GM18867 (cell line): Measurements from ENCODE around the gene GOT2.
"Not testable (repeated sequence)": the region's sequence is repeated elsewhere in the genome, so short reads cannot be mapped to it uniquely, and the experiment has no call there.

Experiments
- ATAC-seq: cut with Tn5 transposase; IDR thresholded peaks from one replicate; pipeline ENCODE4 v1.9.1; 2021; ENCODE audit warnings: mild to moderate bottlenecking, moderate library complexity; ENCODE audit not compliant: unreplicated experiment

Gene GOT2

DNA sequence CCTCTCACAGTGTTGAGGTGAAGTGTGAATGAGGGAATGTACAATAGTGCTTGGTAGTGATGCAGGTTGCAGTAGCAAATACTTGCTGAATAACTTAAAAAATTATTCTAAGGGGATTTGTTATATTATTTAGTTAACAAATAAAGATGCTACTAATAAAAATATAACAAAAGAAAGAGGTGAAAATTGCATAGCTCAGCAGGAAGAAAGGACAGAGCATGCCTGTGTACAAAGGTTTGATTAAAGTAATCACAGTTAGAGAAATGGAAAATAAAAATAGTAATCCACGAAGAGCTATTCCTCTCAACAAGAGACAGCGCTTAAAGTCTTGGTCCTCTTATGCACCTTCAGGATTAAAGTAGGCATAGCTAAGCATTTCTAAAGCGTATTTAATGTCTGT is 11.0 kb downstream of the GOT2 start:
- no peak for ATAC-seq

DNA sequence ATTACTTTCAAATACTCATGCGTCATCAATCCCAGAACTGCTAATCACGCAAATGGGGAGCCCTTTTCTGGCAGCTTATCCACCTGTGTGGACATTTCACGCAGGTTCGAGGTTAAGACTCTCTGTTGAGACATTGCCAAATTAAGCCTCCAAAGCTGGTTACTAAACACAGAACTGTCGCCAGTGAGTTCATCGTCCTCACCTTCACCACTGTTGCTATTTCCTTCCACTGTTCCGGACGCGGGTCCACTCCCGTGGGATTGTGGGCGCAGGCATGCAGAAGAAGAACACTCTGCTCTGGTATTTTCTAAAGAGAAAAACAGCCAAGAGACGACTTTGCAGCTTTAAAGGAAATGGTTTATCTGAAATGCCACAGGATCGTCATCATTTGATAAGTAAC is 16.1 kb downstream of the GOT2 start:
- ATAC-seq = no peak

DNA sequence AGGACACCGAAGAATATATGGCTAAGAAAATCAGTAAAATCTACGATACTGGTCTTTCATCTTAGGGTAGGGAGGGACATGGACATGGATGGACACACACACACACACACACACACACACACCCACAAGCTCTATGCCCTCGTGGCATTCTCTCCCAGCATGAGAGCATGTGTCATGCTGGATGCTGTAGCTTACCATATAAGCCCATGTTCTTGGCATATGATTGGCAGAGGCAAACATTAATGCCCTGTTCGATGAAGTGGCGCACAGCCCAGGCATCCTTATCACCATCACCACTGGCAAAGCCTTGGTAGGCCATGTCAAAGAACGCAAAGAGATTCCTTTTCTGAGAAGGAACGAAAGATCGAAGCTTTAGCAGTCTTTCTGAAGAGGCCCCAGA is 17.6 kb downstream of the GOT2 start:
- ATAC-seq = no peak

DNA sequence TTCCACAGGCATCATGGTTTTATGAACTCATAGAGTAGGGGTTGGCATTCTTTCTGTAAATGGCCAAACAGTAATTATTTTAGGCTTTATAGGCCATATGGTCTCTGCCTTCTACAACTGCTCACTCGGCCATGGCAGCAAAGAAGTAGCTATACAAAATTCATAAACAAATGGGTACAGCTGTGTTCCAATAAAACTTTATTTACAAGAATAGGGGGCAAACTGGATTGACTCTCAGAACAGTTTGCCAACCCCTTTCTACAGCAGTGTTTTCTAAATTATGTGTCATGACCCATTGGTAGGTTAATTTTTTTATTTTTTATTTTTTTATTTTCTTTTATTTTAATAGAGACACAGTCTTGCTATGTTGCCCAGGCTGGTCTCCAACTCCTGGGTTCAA is 20.4 kb downstream of the GOT2 start:
- ATAC-seq = no peak

DNA sequence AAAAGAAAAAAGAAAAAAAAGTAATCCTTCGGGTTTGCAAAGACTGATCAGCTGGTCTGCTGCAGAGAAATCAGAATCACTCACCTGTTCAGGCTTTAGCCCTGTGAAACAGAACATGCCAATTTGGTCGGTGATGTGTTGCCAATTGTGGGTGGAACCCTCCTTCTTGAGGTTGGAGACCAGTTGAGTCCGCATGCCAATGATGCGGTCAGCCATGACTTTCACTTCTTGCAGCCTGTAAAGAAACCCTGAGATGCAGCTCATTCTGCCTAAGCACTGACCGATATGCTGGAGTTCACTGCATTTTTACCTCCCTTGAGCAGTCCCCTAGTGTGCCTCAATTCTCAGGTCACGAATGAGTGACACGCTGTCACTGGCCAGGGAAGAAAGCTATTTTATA is 24.8 kb downstream of the GOT2 start:
- ATAC-seq = peak; percentile 91

DNA sequence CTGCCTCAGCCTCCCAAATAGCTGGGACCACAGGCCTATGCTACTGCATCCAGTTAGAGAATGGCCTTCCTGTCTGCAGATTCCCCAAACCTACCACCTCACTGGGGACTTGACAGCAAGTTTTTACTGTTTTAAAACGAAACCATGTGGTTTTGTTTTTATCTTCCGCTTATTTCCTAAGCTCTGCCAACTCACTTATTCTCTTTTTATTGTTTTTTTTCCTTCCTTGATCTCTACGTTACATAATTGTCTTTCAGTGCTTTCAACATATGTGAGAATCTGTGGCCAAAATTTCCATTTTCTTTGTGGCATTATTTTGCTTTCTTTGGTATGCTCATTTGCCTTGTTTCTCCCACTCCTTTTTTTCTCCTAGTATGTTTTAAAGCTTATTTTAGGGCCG is 35.0 kb downstream of the GOT2 start:
- ATAC-seq = no peak

DNA sequence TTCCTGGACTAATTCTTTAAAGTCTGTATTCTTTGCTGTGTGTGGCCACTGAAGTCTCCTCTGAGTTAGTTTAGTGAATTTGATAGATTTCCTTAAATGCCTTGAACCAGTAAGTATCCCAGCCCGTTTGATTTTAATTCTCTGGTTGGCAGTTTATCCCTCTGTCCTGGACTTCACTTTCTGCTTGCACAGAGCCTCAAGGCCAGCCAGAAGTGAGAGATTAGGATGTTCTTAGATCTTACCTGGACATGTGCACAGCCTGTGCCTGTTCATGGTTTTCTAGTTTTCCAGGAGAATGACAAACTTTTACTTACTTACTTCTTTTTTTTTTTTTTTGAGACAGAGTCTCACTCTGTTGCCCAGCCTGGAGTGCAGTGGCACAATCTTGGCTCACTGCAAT is 38.7 kb downstream of the GOT2 start:
- no peak for ATAC-seq

DNA sequence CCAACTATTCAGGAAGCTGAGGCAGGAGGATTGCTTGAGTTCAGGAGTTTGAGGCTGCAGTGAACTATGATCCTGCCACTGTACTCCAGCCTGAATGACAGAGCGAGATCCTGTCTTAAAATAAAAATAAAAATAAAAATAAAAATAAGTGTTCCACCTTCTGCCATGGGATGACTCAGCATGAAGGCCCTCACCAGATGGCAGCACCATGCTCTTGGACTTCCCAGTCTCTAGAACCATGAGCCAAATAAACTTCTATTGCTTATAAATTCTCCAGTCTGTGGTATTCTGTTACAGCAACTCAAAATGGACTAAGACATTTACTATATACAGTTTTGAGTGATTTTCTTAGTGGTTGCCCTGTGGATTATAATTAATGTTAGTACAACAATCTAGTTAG is 41.7 kb downstream of the GOT2 start:
- no peak for ATAC-seq

DNA sequence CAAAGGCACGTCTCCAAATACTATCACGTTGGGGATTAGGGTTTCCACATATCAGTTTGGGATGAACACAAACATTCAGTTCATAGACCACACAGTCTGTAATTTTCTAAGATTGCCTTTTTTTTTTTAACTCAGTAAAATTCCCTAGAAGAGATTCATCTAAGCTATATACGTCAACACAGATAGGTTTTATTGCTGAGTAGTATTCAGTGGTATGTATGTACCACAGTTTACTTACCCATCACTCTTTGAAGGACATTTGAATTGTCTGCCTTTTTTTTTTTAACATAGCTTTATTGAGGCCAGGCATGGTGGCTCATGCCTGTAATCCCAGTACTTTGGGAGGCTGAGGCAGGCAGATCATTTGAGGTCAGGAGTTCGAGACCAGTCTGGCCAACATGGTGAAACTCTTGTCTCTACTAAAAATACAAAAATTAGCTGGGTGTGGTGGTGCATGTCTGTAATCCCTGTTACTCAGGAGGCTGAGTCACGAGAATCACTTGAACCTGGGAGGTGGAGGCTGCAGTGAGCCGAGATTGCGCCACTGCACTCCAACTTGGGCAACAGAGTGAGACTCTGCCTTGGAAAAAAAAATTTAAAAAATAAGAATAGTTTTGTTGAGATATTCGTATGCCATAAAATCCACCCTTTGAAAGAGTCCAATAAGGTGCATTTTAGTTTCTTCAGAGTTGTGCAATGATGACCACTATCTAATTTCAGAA is 47.0 kb downstream of the GOT2 start:
- not testable (repeated sequence) for ATAC-seq

DNA sequence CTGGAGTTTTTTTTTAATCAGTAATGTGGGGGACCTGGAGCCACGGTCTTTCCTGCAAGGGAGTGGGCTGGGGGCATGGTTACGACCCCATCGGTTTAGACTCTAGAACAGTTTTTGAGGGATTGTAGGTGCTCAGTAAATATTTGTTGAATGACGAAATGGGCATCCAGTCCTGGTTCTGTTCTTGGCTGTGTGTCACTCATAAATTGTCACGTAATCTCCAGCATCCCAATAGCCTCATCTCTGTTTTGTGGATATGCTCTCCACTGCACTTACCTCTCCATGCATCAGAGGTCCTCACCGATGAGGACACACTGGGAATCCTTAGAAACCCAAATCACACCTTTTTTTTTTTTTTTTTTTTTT is 49.0 kb downstream of the GOT2 start:
- no peak for ATAC-seq

DNA sequence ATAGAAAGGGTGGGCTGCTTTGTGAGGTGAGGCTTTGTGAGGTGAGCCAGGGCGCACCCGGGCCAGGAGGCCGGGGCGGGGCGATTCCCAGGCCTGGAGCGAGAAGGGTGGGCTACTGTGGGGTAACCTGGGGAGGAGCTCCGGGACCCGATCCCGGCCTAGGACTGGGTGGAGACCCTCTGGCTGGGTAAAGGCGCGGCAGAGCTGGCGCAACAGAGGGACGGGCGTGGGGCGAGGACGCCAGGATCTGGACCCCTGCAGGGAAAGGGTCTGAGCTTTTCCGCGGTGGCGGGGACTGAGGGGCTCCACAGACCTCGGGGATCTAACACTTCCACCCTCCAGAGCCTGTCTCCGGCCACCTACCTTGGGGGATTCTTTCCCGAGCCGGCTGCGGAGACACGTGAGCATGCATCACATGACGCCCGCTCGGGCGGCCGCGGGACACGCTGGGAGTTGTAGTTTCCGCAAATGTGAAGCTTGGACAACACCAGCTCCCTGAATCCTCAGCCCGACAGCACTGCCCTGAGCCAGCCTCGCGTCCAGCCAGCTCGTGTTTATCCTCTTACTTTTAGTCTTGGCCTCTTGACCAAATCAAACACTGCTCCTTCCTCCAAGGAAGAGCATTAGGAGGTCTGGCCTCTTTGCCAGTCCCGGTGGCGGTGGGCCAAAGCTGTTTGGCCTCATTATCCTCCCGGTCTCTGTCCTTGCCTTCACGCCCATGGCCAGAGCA is 49.6 kb downstream of the GOT2 start, which contains the start of gene SLC38A7:
SLC38A7 (minus strand) TSS at position 417 of the 730 bp plus-strand sequence. CDS start 4,644 bp downstream, outside the sequence.
- peak; percentile 99 for ATAC-seq

DNA sequence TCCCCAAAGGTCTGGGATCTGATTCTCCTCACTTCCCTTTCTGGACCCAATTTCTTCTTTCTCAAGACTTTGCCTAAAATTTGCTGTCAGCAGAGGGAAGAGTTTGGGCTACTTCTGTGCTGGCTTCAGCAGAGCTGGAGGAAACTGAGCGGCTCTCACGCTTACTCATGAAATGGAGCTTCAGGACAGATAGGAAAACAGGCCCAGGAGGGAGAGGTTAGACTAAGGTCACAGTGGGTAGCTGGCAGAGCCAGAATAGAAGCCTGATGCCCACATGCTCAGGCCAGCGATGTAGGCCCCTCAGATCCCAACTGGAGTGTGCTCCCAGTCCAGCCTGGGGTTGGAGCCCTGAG is 50.1 kb downstream of the GOT2 start:
- peak; percentile 9 for ATAC-seq

DNA sequence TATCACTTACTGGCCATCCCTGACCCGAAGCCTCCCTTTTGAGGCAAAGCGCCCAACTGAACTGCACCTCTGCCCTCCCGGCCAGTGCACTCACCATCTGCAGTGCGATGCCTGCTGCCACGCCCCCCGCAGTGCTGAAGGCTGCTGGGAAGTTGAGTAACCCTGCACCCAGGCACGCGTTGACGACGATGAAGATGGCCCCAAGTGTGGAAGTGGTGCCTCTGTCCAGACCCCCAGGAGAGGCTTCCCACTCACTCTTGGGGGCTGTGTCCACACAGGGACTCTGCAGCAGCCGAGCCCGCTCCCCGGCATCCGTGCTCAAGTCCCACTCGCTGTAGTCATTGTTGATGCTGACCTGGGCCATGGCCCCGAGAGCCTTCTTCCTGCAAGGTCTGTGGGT is 54.4 kb downstream of the GOT2 start:
- no peak for ATAC-seq

DNA sequence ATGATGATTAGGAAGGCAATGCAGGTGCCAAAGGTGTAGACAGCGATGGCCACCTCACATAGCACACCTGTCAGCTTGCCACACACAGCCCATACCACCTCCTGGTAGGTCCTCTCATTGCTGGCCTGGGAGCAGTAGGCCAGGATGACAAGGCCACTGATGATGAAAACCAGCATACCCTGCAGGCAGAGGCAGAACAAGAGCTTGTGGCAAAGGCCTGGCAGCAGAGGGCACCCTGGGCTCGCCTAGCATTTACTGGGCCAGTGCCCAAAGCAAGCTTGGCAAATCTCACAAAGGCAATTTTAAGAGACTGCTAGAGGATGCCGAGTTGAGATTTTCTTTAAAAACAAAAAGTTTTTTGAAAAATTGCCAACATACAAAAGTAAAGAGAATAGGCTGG is 55.4 kb downstream of the GOT2 start:
- ATAC-seq = no peak

DNA sequence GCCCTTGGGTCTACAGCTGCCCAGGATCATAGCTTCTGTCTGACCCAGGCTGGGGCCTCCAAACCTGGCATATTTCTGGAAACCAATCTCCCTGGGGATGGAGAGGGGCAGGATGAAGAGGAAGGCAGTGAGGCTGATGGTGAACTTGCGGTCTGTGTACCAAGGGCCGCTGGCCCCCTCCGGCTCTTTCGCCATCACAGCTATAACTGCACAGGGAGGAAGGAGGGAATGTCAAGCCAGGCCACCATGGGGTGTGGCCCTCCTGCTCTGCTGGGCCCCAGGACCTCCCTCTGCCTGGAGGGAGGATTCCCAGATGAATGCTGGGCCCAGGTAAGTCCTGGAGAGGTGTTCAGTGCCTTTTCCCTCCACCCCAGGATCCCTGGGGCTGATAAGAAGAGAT is 55.8 kb downstream of the GOT2 start:
- no peak for ATAC-seq

DNA sequence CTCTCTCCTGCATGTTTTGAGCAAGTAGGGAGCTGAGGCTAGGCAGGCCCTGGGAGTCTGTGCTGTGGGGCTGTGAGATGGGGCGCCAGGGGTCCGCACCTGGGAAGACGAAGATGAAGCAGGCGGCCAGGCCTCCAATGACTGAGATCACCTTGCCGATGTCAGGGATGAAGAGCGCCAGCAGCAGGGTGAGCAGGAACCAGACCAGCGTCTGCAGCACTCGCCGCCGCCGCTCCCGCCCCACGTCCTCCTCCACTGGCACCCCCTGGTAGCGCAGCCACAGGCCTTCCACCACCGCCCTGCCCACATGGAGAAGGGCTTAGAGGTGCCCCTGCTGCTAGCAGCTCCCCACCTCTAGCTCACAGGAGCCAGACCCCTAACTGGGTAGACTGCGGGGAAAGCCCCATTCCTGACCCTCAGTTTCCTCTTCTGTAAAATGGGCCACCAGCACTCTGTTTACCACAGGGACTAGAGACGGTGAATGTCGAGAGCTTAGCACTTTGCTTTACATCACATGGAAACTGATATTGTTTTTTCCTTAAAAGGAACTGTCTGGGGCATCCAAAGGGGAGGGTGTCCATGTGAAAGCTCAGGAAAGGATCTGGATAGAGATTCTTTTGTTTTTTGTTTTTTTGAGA is 63.1 kb downstream of the GOT2 start:
- no peak for ATAC-seq

DNA sequence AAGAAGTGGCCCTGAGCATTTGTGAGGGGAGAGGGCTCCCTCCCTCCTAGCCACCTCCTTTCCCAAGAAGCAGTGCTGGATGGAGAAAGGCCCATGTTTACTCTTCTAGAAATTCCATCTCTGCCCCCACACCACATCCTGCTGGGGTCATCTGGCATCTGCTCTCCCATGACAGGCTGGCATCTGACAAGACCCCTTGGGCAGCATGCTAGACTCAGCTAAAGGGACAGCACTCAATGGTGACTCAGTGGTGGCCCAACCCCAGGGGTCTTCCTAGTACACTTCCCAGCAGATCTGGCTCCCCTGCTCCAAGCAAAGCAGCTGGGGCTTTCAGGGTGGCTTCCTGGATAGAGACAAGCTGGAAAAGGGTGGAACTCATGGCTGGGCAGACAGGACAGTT is 63.9 kb downstream of the GOT2 start:
- ATAC-seq = no peak

DNA sequence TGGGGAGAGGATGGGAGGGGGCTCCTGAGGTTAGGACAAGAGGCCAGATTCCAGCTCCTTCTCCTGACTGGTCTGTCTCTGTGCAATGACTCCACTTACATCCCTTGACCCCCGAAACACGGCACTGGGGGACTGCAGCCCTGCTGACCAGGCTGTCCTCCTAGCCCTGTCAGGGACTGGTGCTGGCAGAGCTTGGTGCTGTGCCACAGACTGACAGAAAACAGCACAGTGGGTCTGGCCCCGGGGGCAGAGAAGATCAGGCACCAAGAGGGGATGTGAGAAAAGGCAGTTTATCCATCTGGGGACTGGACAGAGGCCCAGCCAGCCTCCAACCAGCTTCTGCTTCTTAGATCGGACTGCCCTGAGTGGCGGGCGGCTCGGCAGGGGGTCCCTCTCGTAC is 68.9 kb downstream of the GOT2 start:
- no peak for ATAC-seq

DNA sequence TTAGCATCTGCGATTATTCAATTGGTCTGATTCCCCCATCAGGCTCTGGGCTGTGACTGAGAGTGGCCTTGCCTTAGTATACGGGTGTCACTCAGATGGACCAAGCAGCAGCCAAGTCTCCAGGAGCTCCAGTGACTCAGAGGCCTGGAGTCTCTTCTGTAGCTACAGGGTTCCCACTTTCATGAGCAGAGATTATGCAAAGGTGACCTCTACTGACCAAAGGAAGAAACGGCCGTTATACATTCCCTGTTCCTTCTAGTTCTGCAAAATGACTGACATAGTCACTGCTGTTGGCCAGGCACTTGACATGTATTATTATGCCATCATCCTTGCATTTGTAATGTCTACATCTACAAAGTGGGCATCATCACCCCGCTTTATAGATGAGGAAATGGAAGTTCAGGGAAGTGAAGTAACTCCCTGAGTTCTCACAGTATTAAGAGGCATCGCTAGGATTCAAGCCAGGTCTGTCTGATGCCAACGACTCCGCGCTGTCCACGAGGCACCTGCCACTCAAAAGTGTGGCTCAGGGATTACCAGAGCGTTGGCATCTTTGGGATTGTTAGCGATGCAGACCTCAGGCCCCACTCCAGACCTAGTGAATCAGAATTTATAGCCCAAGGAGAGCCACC is 72.8 kb downstream of the GOT2 start:
- peak; percentile 81 for ATAC-seq

DNA sequence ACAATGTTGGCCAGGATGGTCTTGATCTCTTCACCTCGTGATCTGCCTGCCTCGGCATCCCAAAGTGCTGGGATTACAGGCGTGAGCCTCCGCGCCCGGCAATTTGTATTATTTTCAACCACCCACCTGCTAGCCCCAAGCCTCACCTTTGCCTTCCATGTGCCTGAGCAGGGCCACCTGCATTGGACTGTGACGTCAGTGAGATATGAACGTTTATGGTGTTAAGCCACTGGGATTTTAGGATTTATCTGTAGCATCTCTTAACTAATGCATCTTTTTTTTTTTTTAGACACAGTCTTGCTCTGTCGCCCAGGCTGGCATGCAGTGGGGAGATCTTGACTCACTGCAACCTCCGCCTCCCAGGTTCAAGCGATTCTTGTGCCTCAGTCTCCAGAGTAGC is 74.2 kb downstream of the GOT2 start:
- not testable (repeated sequence) for ATAC-seq

DNA sequence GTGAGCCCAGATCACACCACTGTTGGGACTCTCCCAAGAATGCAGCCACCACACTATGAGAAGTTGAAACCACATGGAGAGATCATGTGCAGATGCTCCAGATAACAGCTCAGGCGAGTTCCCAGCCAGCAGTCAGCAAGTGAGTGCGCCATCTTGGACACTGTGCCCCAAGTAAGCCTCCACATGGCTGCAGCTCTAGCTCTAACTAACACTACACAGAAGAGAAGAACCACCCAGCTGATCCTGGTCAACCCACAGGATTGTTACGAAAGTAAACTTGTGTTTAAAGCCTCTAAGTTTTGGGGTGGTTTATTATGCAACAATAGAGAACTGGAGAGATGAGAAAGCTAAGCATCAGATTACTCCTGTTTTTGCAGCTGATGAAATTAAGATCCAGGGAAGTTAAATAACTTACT is 75.3 kb downstream of the GOT2 start:
- no peak for ATAC-seq
